Measurements from ENCODE around the gene AK1. TPM values are rescaled to one million over a fixed set of nuclear protein-coding genes. Genes with fewer than 3 reads are reported as not detected.

The AK1 gene
- total RNA-seq, 3 donors from 2014 or later = 66.7 to 157 (median 106) TPM

DNA sequence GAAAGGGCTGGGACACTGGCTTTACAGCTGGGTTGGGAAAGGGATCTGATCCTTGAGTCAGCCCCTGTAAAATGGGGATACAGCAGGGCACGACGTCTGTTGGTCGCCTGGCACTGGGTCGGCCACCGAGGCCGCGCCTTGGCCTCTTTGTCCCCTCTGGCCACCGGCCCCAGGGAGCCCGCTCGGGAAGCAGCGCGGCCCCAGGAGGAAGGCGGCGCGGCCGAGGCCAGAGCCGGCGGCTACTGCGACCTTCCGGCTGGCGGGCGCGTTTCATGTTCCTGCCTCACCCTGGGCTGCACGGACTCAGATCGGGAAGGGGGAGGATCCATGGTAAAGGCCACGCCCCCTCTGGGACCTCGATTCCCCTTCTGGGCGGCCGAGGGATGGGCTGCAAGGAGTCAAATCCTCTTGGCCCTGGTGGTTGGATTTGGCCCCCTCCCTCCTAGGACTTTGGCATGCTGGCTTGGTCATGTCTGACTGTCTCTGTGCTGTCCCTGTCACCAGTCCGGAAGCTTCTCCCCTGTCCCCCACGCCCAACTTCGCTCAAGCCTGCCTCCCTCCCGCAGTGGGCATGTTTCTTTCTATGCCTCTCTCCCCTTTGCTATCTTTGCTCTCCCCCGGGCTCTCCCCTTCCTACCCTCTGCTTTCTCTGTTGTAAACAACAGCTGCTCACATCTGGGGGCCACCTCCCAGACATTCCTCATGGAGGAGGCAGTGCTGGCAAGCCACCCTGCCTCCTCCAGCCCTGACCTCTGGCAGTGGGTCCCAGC, 49.0 kb downstream of the AK1 start:
- DNase-seq (peak; percentile 83 to 86 (median 85)), ATAC-seq (peak; percentile 90)
- no peaks in the 10 kb centered on the region for H3K4me1 ChIP-seq (ENCODE audit: low read depth)

DNA sequence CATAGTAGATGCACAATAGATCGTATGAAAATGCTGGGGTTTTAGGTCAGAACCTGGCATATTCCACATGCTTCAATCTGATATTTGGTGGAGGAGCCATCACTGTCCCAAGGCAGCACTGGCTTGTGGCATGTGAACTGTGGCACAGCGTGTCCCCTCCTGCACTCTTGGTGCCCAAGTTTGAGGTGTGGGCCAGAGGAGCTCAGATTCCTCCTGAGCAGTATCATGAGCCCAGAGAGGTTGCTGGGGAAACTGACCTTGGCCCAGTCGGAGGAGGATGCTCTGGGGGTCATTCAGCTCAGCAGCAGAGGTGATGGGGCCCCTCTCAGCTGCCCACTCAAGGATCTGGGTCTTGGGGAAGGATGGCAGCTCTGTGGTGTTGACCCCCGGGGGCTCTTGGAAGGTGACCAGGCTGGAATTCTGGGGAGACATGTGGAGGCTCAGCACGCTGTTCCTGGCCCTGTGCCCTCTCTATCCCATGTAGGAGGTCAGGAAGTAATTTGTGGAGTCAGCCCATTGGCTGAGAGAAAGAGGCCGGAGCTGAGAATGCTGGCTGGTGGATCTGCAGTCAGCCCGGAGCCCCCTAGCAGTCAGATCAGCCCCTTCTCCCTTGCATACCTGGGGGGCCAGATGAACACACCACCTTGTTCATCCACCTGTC, 51.1 kb downstream of the AK1 start:
- intact Hi-C loops (cut with DNase I, micrococcal nuclease) = no loop called here
- no peaks in the 10 kb centered on the region for H3K9me3 ChIP-seq
- DNase-seq (no peak), ATAC-seq (no peak)
- H3K4me3 ChIP-seq = no peak overlapping the region
- no peak for TF ChIP-seq CTCF (IDR thresholded peaks at IDR 0.05)
- H3K4me1 ChIP-seq (ENCODE audit: low read depth) = no peaks in the 10 kb centered on the region
- H3K36me3 ChIP-seq (ENCODE audit: low read depth) = no peaks in the 10 kb centered on the region

More for the DNA sequence above, 49.0 kb downstream of the AK1 start:
- no peak overlapping the region for H3K4me3 ChIP-seq
- no peak for TF ChIP-seq CTCF (IDR thresholded peaks at IDR 0.05)
- no peaks in the 10 kb centered on the region for H3K9me3 ChIP-seq
- intact Hi-C loops (cut with DNase I, micrococcal nuclease) = no loop called here
- H3K36me3 ChIP-seq (ENCODE audit: low read depth) = no peaks in the 10 kb centered on the region

DNA sequence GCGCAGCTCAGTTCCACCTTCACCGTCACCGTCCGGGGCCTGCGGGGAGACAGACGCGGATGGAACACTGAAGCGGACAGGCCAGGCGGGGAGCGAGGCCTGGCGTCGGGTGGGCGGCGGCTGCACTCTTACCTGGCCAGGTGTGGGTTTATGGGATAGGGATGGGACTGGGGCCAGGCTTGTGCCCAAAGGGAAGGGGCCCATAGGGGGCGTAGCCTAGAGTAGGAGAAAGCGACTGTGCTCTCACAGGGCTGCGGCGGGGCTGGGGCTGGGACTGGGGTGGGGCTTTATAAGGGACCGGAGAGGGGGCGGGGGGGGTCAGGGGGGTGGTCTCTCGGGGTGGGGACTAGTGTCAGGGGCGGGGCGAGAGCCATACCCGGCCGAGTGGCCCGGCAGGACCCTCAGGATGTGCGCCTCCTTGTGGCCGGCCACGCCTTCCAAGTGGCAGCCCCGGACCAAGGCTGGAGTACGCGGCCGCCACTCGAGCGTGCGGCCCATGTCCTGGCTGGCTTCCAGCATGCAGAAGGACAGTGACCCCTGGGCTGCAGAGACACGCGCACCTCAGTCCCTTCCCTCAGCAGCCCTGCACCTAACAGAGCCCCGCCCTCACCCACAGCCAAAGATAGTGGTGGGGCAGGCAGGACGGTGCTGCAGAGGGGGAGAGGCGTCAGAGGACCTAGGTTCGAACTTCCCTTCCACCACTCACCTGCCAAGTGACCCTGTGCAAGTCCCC, 52.0 kb downstream of the AK1 start:
- TF ChIP-seq CTCF (IDR thresholded peaks at IDR 0.05) = peak; percentile 10

GRCh38 chr9:127822108-127822507, 55.4 kb downstream of the AK1 start:
- no peaks in the 10 kb centered on the region for H3K9me3 ChIP-seq
- DNase-seq (no peak), ATAC-seq (no peak)
- H3K4me3 ChIP-seq = no peak overlapping the region
- H3K4me1 ChIP-seq (ENCODE audit: low read depth) = no peaks in the 10 kb centered on the region
- H3K36me3 ChIP-seq (ENCODE audit: low read depth) = no peaks in the 10 kb centered on the region
- intact Hi-C loops (cut with DNase I, micrococcal nuclease) = no loop called here
- TF ChIP-seq CTCF (IDR thresholded peaks at IDR 0.05) = no peak

More for the DNA sequence above, 52.0 kb downstream of the AK1 start:
- Histone ChIP-seq H3K36me3 (ENCODE audit: low read depth) (no peaks in the 10 kb centered on the region), H3K4me3 (no peak overlapping the region), H3K4me1 (ENCODE audit: low read depth) (no peaks in the 10 kb centered on the region), H3K9me3 (no peaks in the 10 kb centered on the region)
- intact Hi-C loops (cut with DNase I, micrococcal nuclease) = no loop called here
- peak in 2 of 3 donors; percentile 70 to 73 for DNase-seq
- peak; percentile 67 for ATAC-seq

DNA sequence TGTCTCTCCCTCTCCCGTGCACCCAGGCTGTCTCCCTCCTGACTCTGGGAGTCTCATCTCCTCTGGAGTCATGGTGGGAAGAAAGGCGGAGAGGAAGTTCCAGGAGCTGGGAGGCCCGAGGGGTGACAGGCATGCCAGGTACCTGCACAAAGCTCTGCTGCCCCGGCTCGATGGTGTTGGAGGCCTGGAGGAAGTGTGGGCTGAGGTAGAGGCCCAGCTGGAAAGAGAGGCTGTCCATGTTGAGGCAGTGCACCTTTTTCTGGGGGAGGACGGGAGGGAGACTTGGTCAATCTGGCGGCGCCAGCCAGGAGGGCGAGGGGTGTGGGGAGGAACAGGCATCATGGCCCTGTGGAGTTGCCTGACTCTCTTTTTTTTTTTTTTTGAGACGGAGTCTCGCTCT, 58.9 kb downstream of the AK1 start:
- TF ChIP-seq CTCF (IDR thresholded peaks at IDR 0.05) = no peak
- DNase-seq = no peak
- H3K36me3 ChIP-seq (ENCODE audit: low read depth) = no peaks in the 10 kb centered on the region
- H3K9me3 ChIP-seq = no peaks in the 10 kb centered on the region
- ATAC-seq = no peak
- intact Hi-C loops (cut with DNase I, micrococcal nuclease) = no loop called here
- H3K4me3 ChIP-seq = no peak overlapping the region
- H3K4me1 ChIP-seq (ENCODE audit: low read depth) = no peaks in the 10 kb centered on the region
